Measurements from ENCODE around the gene OLIG1.

Gene OLIG1

DNA sequence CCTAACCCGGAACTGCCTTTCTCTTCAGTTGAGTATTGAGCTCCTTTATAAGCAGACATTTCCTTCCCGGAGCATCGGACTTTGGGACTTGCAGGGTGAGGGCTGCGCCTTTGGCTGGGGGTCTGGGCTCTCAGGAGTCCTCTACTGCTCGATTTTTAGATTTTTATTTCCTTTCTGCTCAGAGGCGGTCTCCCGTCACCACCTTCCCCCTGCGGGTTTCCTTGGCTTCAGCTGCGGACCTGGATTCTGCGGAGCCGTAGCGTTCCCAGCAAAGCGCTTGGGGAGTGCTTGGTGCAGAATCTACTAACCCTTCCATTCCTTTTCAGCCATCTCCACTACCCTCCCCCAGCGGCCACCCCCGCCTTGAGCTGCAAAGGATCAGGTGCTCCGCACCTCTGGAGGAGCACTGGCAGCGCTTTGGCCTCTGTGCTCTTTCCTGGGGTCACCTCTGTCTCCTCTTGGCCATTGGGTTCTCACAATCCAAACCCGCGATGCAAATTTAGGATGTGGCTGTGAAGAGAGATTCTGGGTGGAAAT, 40.5 kb upstream of the OLIG1 start:
- Histone ChIP-seq H3K9me3 (no peaks in the 10 kb centered on the region), H3K4me1 (no peaks in the 10 kb centered on the region), H3K36me3 (no peaks in the 10 kb centered on the region), H3K27me3 (peaks cover 100% of the 10 kb centered on the region), H3K4me3 (ENCODE audit: low read depth, low read length) (no peak overlapping the region)
- TF ChIP-seq, protein P1, sequence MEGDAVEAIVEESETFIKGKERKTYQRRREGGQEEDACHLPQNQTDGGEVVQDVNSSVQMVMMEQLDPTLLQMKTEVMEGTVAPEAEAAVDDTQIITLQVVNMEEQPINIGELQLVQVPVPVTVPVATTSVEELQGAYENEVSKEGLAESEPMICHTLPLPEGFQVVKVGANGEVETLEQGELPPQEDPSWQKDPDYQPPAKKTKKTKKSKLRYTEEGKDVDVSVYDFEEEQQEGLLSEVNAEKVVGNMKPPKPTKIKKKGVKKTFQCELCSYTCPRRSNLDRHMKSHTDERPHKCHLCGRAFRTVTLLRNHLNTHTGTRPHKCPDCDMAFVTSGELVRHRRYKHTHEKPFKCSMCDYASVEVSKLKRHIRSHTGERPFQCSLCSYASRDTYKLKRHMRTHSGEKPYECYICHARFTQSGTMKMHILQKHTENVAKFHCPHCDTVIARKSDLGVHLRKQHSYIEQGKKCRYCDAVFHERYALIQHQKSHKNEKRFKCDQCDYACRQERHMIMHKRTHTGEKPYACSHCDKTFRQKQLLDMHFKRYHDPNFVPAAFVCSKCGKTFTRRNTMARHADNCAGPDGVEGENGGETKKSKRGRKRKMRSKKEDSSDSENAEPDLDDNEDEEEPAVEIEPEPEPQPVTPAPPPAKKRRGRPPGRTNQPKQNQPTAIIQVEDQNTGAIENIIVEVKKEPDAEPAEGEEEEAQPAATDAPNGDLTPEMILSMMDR (IDR thresholded peaks at IDR 0.05; ENCODE audit: low read depth, low read length) = no peak
- DNase-seq = no peak

DNA sequence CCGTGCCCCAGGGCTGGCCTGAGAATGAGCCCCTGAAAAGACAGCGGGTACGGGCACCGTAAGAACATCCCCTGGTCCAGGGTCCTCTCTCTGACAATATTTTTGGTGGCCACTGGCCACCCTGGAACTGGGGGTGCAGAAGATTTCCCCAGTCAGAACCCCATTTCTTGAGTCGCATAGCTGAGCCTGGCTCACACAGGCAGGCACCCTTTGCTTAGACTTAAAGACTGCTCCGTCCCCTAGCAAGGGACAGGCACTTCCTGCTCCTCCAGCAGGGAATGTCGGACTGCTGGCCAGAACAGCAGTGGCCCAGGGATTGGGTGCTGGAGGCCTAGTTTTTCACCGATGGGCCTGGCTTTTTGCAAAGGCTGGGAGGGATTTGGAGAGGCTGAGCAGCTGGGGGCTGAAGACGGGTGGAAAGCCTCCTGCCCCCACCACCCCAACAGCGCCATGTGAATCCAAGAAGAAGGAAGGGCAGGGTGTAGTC, 39.9 kb upstream of the OLIG1 start:
- Histone ChIP-seq H3K36me3 (no peaks in the 10 kb centered on the region), H3K9me3 (no peaks in the 10 kb centered on the region), H3K4me1 (no peaks in the 10 kb centered on the region), H3K27me3 (peaks cover 100% of the 10 kb centered on the region), H3K4me3 (ENCODE audit: low read depth, low read length) (no peak overlapping the region)
- DNase-seq = no peak
- TF ChIP-seq, protein P1 (IDR thresholded peaks at IDR 0.05; ENCODE audit: low read depth, low read length) = no peak

DNA sequence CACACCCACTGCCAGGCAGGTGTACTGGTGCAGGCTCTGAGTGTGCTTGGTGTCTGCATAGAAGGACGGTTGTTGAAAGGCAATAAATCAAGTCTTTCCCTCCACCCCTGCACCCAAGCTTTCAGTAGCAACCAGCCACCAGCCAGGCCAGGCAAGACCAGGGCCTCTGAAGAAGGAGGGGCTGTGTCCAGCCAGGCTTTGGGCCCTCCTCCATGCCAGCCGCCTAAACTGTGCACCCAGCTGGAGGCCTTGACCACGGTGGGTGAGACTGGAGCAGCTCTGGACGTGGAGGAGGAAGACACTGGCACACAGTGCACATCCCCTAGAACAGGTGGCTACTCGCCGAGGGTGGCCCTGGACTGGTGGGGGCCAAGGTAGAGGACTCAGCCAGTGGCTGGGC, 39.3 kb upstream of the OLIG1 start:
- H3K27me3 ChIP-seq = peaks cover 100% of the 10 kb centered on the region
- H3K36me3 ChIP-seq = no peaks in the 10 kb centered on the region
- no peaks in the 10 kb centered on the region for H3K9me3 ChIP-seq
- no peak for DNase-seq
- TF ChIP-seq, protein P1 (IDR thresholded peaks at IDR 0.05; ENCODE audit: low read depth, low read length) = no peak
- no peaks in the 10 kb centered on the region for H3K4me1 ChIP-seq
- no peak overlapping the region for H3K4me3 ChIP-seq (ENCODE audit: low read depth, low read length)

DNA sequence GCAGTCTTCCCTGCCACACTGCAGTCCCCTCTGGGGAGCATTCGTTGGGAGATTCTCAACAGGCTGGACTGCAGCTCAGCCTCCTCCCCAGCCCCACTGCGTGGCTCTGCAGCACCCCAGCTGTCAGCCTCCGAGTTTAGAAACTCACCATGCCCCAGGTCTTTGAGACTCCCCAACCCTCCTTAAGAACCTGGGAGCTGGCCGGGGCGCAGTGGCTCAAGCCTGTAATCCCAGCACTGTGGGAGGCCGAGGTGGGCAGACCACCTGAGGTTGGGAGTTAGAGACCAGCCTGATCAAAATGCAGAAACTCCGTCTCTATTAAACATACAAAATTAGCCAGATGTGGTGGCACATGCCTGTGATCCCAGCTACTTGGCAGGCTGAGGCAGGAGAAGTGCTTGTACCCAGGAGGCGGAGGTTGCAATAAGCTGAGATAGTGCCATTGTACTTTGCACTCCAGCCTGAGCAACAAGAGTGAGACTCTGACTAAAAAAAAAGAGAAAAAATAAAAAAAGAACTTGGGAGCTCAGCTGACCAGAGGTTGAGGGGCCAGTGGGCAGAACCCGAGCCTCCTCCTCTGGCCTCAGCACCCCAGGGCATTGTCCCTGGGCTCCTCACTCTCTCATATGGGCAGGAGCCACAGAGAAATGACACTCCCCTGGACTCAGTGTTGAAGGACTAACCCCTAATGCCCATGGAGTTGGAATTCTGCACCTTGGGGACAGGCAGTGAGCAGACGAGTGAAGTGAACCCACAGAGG, 38.6 kb upstream of the OLIG1 start:
- TF ChIP-seq, protein P1 (IDR thresholded peaks at IDR 0.05; ENCODE audit: low read depth, low read length) = no peak
- H3K4me3 ChIP-seq (ENCODE audit: low read depth, low read length) = no peak overlapping the region
- H3K27me3 ChIP-seq = peaks cover 96% of the 10 kb centered on the region

DNA sequence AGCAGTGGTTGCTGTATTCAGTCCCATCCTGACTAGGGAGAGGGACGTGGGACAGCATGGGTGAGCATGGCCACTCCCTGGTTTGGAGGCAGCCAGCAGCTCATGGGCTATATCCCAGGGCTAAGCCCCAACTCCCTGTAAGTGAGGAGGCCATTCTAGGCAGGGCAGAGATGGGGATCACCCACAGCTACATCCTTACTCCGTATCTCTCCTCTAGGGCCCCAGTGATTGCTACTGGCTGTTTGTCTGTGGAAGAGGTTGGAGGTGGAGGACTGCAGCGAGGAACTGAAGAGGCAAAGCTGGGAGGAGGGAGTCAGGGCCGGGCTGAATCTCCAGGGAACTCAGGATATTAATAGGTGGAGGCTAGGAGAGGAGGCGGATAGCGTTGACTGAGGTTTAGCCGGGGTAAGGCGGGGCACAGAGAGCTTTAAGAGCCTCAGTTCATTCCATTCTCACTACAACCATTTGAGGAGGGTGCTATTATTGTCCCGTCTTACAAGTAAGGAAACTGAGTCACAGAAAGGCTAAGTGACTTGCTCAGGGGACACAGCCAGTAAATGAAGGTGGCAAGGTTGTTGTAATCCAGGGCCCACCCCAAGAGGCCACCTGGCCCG, 37.4 kb upstream of the OLIG1 start:
- no peak for DNase-seq
- Histone ChIP-seq H3K36me3 (no peaks in the 10 kb centered on the region), H3K4me3 (ENCODE audit: low read depth, low read length) (no peak overlapping the region), H3K4me1 (no peaks in the 10 kb centered on the region), H3K27me3 (peaks cover 94% of the 10 kb centered on the region), H3K9me3 (no peaks in the 10 kb centered on the region)
- TF ChIP-seq, protein P1 (IDR thresholded peaks at IDR 0.05; ENCODE audit: low read depth, low read length) = no peak

More for the DNA sequence above, 38.6 kb upstream of the OLIG1 start:
- DNase-seq = no peak
- no peaks in the 10 kb centered on the region for H3K4me1 ChIP-seq
- H3K9me3 ChIP-seq = no peaks in the 10 kb centered on the region
- H3K36me3 ChIP-seq = no peaks in the 10 kb centered on the region
